GM12891 (cell line): ENCODE data around the gene DYRK2.

Source experiments
- DNase-seq: peaks from one replicate; pipeline ENCODE4 v3.0.0; 2011; ENCODE audit warnings: low spot score; ENCODE audit not compliant: insufficient read length
- FAIRE-seq: peaks from 2 replicates; lab custom pipeline; 2011; peaks lifted over from hg19 to GRCh38; lab: Jason Lieb, UNC
- PAX5 ChIP-seq: IDR thresholded peaks from 2 replicates; pipeline ENCODE4 v1.6.1; 2011; ENCODE audit warnings: low read length, moderate library complexity, mild to moderate bottlenecking; ENCODE audit not compliant: insufficient read depth, severe bottlenecking
- POLR2A ChIP-seq: IDR thresholded peaks from 2 replicates; pipeline ENCODE4 v1.6.1; 2011; ENCODE audit warnings: low read depth, low read length, control low read depth
- POLR2AphosphoS5 ChIP-seq: IDR thresholded peaks from 2 replicates; pipeline ENCODE4 v1.6.1; 2011; ENCODE audit warnings: low read depth, low read length, control low read depth
- POU2F2 ChIP-seq: IDR thresholded peaks from 2 replicates; pipeline ENCODE4 v1.6.1; 2011; ENCODE audit warnings: low read depth, mild to moderate bottlenecking, control low read depth, low read length, moderate library complexity
- SPI1 ChIP-seq: IDR thresholded peaks from 2 replicates; pipeline ENCODE4 v1.6.1; 2011; ENCODE audit warnings: low read depth, low read length, control low read depth
- TAF1 ChIP-seq: IDR thresholded peaks from 2 replicates; pipeline ENCODE4 v1.6.1; 2011; ENCODE audit warnings: low read depth, low read length, control low read depth

The DYRK2 gene

GRCh38 chr12:67624355-67624754, 24.2 kb upstream of the DYRK2 start:
- DNase-seq (no peak), FAIRE-seq (no peak)
- no peak for TF ChIP-seq POLR2AphosphoS5
- no peak for TF ChIP-seq POU2F2
- no peak for TF ChIP-seq POLR2A
- TF ChIP-seq PAX5 = no peak
- no peak for TF ChIP-seq TAF1
- TF ChIP-seq SPI1 = no peak

GRCh38 chr12:67625004-67625403, 23.5 kb upstream of the DYRK2 start:
- no peak for DNase-seq
- FAIRE-seq = no peak
- TF ChIP-seq TAF1 (no peak), POLR2AphosphoS5 (no peak), POLR2A (no peak), SPI1 (no peak), PAX5 (no peak), POU2F2 (no peak)

GRCh38 chr12:67626156-67626555, 22.4 kb upstream of the DYRK2 start:
- DNase-seq = no peak
- no peak for TF ChIP-seq POLR2A
- no peak for TF ChIP-seq TAF1
- no peak for TF ChIP-seq POLR2AphosphoS5
- TF ChIP-seq SPI1 = no peak
- no peak for TF ChIP-seq POU2F2
- no peak for TF ChIP-seq PAX5
- FAIRE-seq = no peak

GRCh38 chr12:67630373-67631088, 18.0 kb upstream of the DYRK2 start:
- peak; percentile 96 for FAIRE-seq
- peak; percentile 25 for DNase-seq
- TF ChIP-seq TAF1 (no peak), POU2F2 (peak; percentile 50; the same call in 1 of the 2 replicates), SPI1 (peak; percentile 88)

GRCh38 chr12:67632005-67632404, 16.5 kb upstream of the DYRK2 start:
- DNase-seq = no peak
- no peak for TF ChIP-seq PAX5
- TF ChIP-seq TAF1 = no peak
- no peak for TF ChIP-seq POU2F2
- no peak for TF ChIP-seq POLR2AphosphoS5
- no peak for TF ChIP-seq POLR2A
- no peak for TF ChIP-seq SPI1
- FAIRE-seq = peak; percentile 64

- no peak for DNase-seq
- no peak for TF ChIP-seq POU2F2
- no peak for TF ChIP-seq SPI1
- no peak for TF ChIP-seq TAF1
- no peak for TF ChIP-seq PAX5
- no peak for TF ChIP-seq POLR2A
- no peak for TF ChIP-seq POLR2AphosphoS5
- no peak for FAIRE-seq
Observed at GRCh38 chr12:67633024-67633610, 15.4 kb upstream of the DYRK2 start.

- FAIRE-seq (no peak), DNase-seq (no peak)
- TF ChIP-seq TAF1 (no peak), SPI1 (no peak), POU2F2 (no peak), POLR2AphosphoS5 (no peak), PAX5 (no peak), POLR2A (no peak)
Observed at GRCh38 chr12:67633708-67634107, 14.8 kb upstream of the DYRK2 start.

GRCh38 chr12:67634303-67634761, 14.2 kb upstream of the DYRK2 start:
- TF ChIP-seq PAX5 (no peak), POU2F2 (no peak), TAF1 (no peak), SPI1 (no peak), POLR2AphosphoS5 (no peak), POLR2A (no peak)
- no peak for FAIRE-seq
- DNase-seq = no peak

GRCh38 chr12:67637718-67638117, 10.8 kb upstream of the DYRK2 start:
- DNase-seq = no peak
- no peak for FAIRE-seq
- TF ChIP-seq POLR2AphosphoS5 = no peak
- no peak for TF ChIP-seq POLR2A
- TF ChIP-seq SPI1 = no peak
- TF ChIP-seq POU2F2 = no peak
- no peak for TF ChIP-seq PAX5
- TF ChIP-seq TAF1 = no peak

GRCh38 chr12:67638694-67639093, 9.9 kb upstream of the DYRK2 start:
- TF ChIP-seq POU2F2 = no peak
- no peak for TF ChIP-seq TAF1
- no peak for TF ChIP-seq POLR2AphosphoS5
- TF ChIP-seq SPI1 = no peak
- no peak for TF ChIP-seq POLR2A
- TF ChIP-seq PAX5 = no peak

More at GRCh38 chr12:67638694-67639093, 9.9 kb upstream of the DYRK2 start:
- no peak for FAIRE-seq
- no peak for DNase-seq
